ENCODE measurements around the gene PLA2G2C. TPM values are rescaled to one million over a fixed set of nuclear protein-coding genes. Genes with fewer than 3 reads are reported as not detected.

PLA2G2C gene
- total and polyA plus RNA-seq, 10 donors: 0.17 TPM; not detected in 9

- Histone ChIP-seq H3K4me1 (peaks cover 0 to 44% (median 22%) of the 10 kb centered on the region in 6 donors), H3K27me3 (replicated peaks in 1 of 7) (peaks cover 0 to 76% (median 22%) of the 10 kb centered on the region in 7 donors), H3K27ac (no peak overlapping the region), H3K4me3 (no peak overlapping the region), H3K36me3 (no peaks in the 10 kb centered on the region), H3K9me3 (no peaks in the 10 kb centered on the region)
- 53 to 69% (median 56%) methylated on average over 4 of the region's 4 CpGs for WGBS, 5 donors
- intact Hi-C loops (cut with DNase I; ENCODE audit: low total_unique reads): no loop called here
- TF ChIP-seq POLR2AphosphoS5 (IDR thresholded peaks at IDR 0.05) (no peak), POLR2A (IDR thresholded peaks at IDR 0.05) (no peak), CTCF (IDR thresholded peaks at IDR 0.05 in 8 of 11, conservative IDR thresholded peaks at IDR 0.05 in 3 of 11) (no peak)
- DNase-seq: no peak
Observed at GRCh38 chr1:20187813-20188454, 1.6 kb upstream of the PLA2G2C start.

GRCh38 chr1:20187103-20187812, 940 bp upstream of the PLA2G2C start:
- TF ChIP-seq CTCF (IDR thresholded peaks at IDR 0.05 in 8 of 11, conservative IDR thresholded peaks at IDR 0.05 in 3 of 11) (no peak), POLR2AphosphoS5 (IDR thresholded peaks at IDR 0.05) (no peak), POLR2A (IDR thresholded peaks at IDR 0.05) (no peak)
- Histone ChIP-seq H3K4me1 (peaks cover 0 to 44% (median 22%) of the 10 kb centered on the region in 6 donors), H3K9me3 (no peaks in the 10 kb centered on the region), H3K36me3 (no peaks in the 10 kb centered on the region), H3K4me3 (no peak overlapping the region), H3K27ac (no peak overlapping the region), H3K27me3 (replicated peaks in 1 of 7) (peaks cover 0 to 69% (median 22%) of the 10 kb centered on the region in 7 donors)
- intact Hi-C loops (cut with DNase I; ENCODE audit: low total_unique reads): no loop called here
- WGBS, 5 donors: 72 to 82% (median 74%) methylated on average over 7 of the region's 7 CpGs
- DNase-seq: no peak

GRCh38 chr1:20184997-20185833, 1.1 kb downstream of the PLA2G2C start:
- peak overlapping the region in 7 of 8 donors; percentile 11 to 68 (median 37) for H3K4me3 ChIP-seq
- H3K9me3 ChIP-seq: no peaks in the 10 kb centered on the region
- 31 to 42% (median 33%) methylated on average over 16 to 17 of the region's 17 CpGs for WGBS, 5 donors
- peak overlapping the region in 3 of 8 donors; percentile 53 to 59 (median 59) for H3K27ac ChIP-seq
- DNase-seq: no peak
- peaks cover 0 to 44% (median 22%) of the 10 kb centered on the region in 6 donors for H3K4me1 ChIP-seq
- peaks cover 0 to 57% (median 22%) of the 10 kb centered on the region in 7 donors for H3K27me3 ChIP-seq (replicated peaks in 1 of 7)
- H3K36me3 ChIP-seq: no peaks in the 10 kb centered on the region
- TF ChIP-seq POLR2AphosphoS5 (IDR thresholded peaks at IDR 0.05) (no peak), CTCF (IDR thresholded peaks at IDR 0.05 in 8 of 11, conservative IDR thresholded peaks at IDR 0.05 in 3 of 11) (no peak), POLR2A (IDR thresholded peaks at IDR 0.05) (no peak)
- intact Hi-C loops (cut with DNase I; ENCODE audit: low total_unique reads): no loop called here
